ENCODE results near the gene CFAP61. TPM values are rescaled to one million over a fixed set of nuclear protein-coding genes. Genes with fewer than 3 reads are reported as not detected.

Gene CFAP61
- total RNA-seq, 1 experiment from 2014 or later: 0.28 TPM

- BruUV-seq (replicated peaks): no TSS peak
- TF ChIP-seq REST (IDR thresholded peaks at IDR 0.05; ENCODE audit: insufficient read depth in 1 of 2, low read depth in 2 of 2, low read length in 1 of 2) (no peak), TCF7L2 (IDR thresholded peaks at IDR 0.05; ENCODE audit: low read depth, low read length) (no peak), POLR2AphosphoS5 (IDR thresholded peaks at IDR 0.05; ENCODE audit: low read depth, low read length) (no peak), SIN3A (IDR thresholded peaks at IDR 0.05; ENCODE audit: borderline replicate concordance, insufficient read depth, low read depth, low read length) (no peak), CTCF (IDR thresholded peaks at IDR 0.05) (no peak)
- Histone ChIP-seq H3K4me1 (ENCODE audit: control insufficient read depth, insufficient read depth, low read length) (peaks cover 26% of the 10 kb centered on the region), H3K4me3 (ENCODE audit: low read depth in 2 of 2, low read length in 2 of 2) (no peak overlapping the region), H3K27ac (ENCODE audit: low read length) (peak overlapping the region; percentile 57), H3K36me3 (ENCODE audit: control insufficient read depth, insufficient read depth, low read length) (no peaks in the 10 kb centered on the region; the same call in 1 of the 2 replicates), H3K9me3 (ENCODE audit: control insufficient read depth, insufficient read depth, low read depth, low read length) (no peaks in the 10 kb centered on the region), H3K27me3 (ENCODE audit: control insufficient read depth, insufficient read depth, low read length) (no peaks in the 10 kb centered on the region)
- no peak for ATAC-seq
- no peak for DNase-seq (ENCODE audit: low read depth, low spot score)
- intact Hi-C loops (cut with micrococcal nuclease; ENCODE audit: unreplicated experiment): no loop called here
- ChIA-PET POLR2A (no interaction called here), CTCF (no interaction called here)
- in situ Hi-C loops (cut with HindIII; ENCODE audit: low pct_unique_long_range_greater_than_20kb, low sequenced_read_pairs): no loop called here
Observed at GRCh38 chr20:20019123-20019522, 33.2 kb upstream of the CFAP61 start.

GRCh38 chr20:20020908-20021307 is 31.4 kb upstream of the CFAP61 start:
- Histone ChIP-seq H3K36me3 (ENCODE audit: control insufficient read depth, insufficient read depth, low read length) (no peaks in the 10 kb centered on the region; the same call in 1 of the 2 replicates), H3K4me1 (ENCODE audit: control insufficient read depth, insufficient read depth, low read length) (peaks cover 20% of the 10 kb centered on the region), H3K27ac (ENCODE audit: low read length) (no peak overlapping the region), H3K9me3 (ENCODE audit: control insufficient read depth, insufficient read depth, low read depth, low read length) (no peaks in the 10 kb centered on the region), H3K4me3 (ENCODE audit: low read depth in 2 of 2, low read length in 2 of 2) (no peak overlapping the region), H3K27me3 (ENCODE audit: control insufficient read depth, insufficient read depth, low read length) (no peaks in the 10 kb centered on the region)
- no TSS peak for BruUV-seq (replicated peaks)
- POLR2A ChIA-PET: no interaction called here
- in situ Hi-C loops (cut with HindIII; ENCODE audit: low pct_unique_long_range_greater_than_20kb, low sequenced_read_pairs) (no loop called here), intact Hi-C loops (cut with micrococcal nuclease; ENCODE audit: unreplicated experiment) (no loop called here)
- CTCF ChIA-PET: no interaction called here
- TF ChIP-seq CTCF (IDR thresholded peaks at IDR 0.05): no peak
- no peak for TF ChIP-seq TCF7L2 (IDR thresholded peaks at IDR 0.05; ENCODE audit: low read depth, low read length)
- no peak for TF ChIP-seq SIN3A (IDR thresholded peaks at IDR 0.05; ENCODE audit: borderline replicate concordance, insufficient read depth, low read depth, low read length)
- TF ChIP-seq POLR2AphosphoS5 (IDR thresholded peaks at IDR 0.05; ENCODE audit: low read depth, low read length): no peak
- ATAC-seq: no peak
- no peak for DNase-seq (ENCODE audit: low read depth, low spot score)
